ENCODE measurements around the gene CBLN3. TPM values are rescaled to one million over a fixed set of nuclear protein-coding genes. Genes with fewer than 3 reads are reported as not detected.

CBLN3 gene
- total RNA-seq, 2 donors from 2014 or later = 3.5 to 4.2 TPM

Other genes with a start within 250 kb of the CBLN3 start
- gene IPO4, start 240.9 kb downstream of the CBLN3 start, total RNA-seq = 10 to 100 TPM; 24.9 to 30.6 TPM
- 10 to 100 TPM; 30.1 to 35.2 TPM for gene TM9SF1, start 234.2 kb downstream of the CBLN3 start, total RNA-seq
- gene TSSK4, start 224.0 kb downstream of the CBLN3 start, total RNA-seq = not detected
- 10 to 100 TPM; 41.8 to 42.7 TPM for gene CHMP4A, start 216.2 kb downstream of the CBLN3 start, total RNA-seq
- gene MDP1, start 213.6 kb downstream of the CBLN3 start, total RNA-seq = 10 to 100 TPM; 22.1 to 23.1 TPM
- 100 to 1,000 TPM; 121 to 125 TPM for gene NEDD8, start 197.3 kb downstream of the CBLN3 start, total RNA-seq
- gene GMPR2, start 196.7 kb downstream of the CBLN3 start, total RNA-seq = 10 to 100 TPM; 34.4 to 42.0 TPM
- 10 to 100 TPM; 77.8 to 85.1 TPM for gene TINF2, start 187.0 kb downstream of the CBLN3 start, total RNA-seq
- gene TGM1, start 166.5 kb downstream of the CBLN3 start, total RNA-seq = 1 to 10 TPM in 1 of 2 donors, under 1 TPM in 1; 0.14 to 1.7 TPM
- gene RABGGTA, start 158.1 kb downstream of the CBLN3 start, total RNA-seq = 10 to 100 TPM; 14.5 to 17.3 TPM
- 10 to 100 TPM; 14.0 to 17.9 TPM for gene DHRS1, start 129.9 kb downstream of the CBLN3 start, total RNA-seq
- gene NOP9, start 129.8 kb downstream of the CBLN3 start, total RNA-seq = 10 to 100 TPM; 19.2 to 20.9 TPM
- 10 to 100 TPM; 10.1 to 10.8 TPM for gene CIDEB, start 121.7 kb downstream of the CBLN3 start, total RNA-seq
- 1 to 10 TPM; 2.5 to 4.0 TPM for gene LTB4R2, start 119.5 kb downstream of the CBLN3 start, total RNA-seq
- 1 to 10 TPM; 5.6 TPM for gene LTB4R, start 118.2 kb downstream of the CBLN3 start, total RNA-seq
- gene ADCY4, start 94.6 kb downstream of the CBLN3 start, total RNA-seq = 10 to 100 TPM; 35.2 to 36.0 TPM
- 1 to 10 TPM; 8.5 to 9.2 TPM for gene RIPK3, start 89.7 kb downstream of the CBLN3 start, total RNA-seq
- 10 to 100 TPM; 75.1 to 87.2 TPM for gene NFATC4, start 61.5 kb downstream of the CBLN3 start, total RNA-seq
- gene NYNRIN, start 30.7 kb downstream of the CBLN3 start, total RNA-seq = 10 to 100 TPM; 13.1 to 15.1 TPM
- 10 to 100 TPM; 41.4 to 41.8 TPM for gene KHNYN, start 286 bp upstream of the CBLN3 start, total RNA-seq
- 10 to 100 TPM; 31.6 to 36.4 TPM for gene SDR39U1, start 13.1 kb upstream of the CBLN3 start, total RNA-seq
- gene CMA1, start 78.6 kb upstream of the CBLN3 start, total RNA-seq = 1 to 10 TPM in 1 of 2 donors, under 1 TPM in 1; 0.71 to 2.4 TPM
- 1 to 10 TPM; 3.1 to 6.9 TPM for gene CTSG, start 146.6 kb upstream of the CBLN3 start, total RNA-seq
- under 1 TPM in 1 of 2 donors, not detected in 1; 0.90 TPM for gene GZMH, start 180.0 kb upstream of the CBLN3 start, total RNA-seq
- gene GZMB, start 204.5 kb upstream of the CBLN3 start, total RNA-seq = 1 to 10 TPM in 1 of 2 donors, under 1 TPM in 1; 0.79 to 1.0 TPM